ENCODE results near the gene EPHX1.

The EPHX1 gene

GRCh38 chr1:225842788-225843425 lies 33.0 kb downstream of the EPHX1 start:
- H3K4me1 ChIP-seq (ENCODE audit: low read length): peaks cover 21% of the 10 kb centered on the region
- no peaks in the 10 kb centered on the region for H3K27me3 ChIP-seq (ENCODE audit: low read depth, low read length)
- no peaks in the 10 kb centered on the region for H4K20me1 ChIP-seq (ENCODE audit: insufficient read depth, low read length)
- no peak overlapping the region for H3K9ac ChIP-seq (ENCODE audit: low read length)
- TF ChIP-seq EZH2phosphoT487 (IDR thresholded peaks at IDR 0.05; ENCODE audit: low read depth) (no peak), CTCF (IDR thresholded peaks at IDR 0.05; ENCODE audit: low read depth, low read length) (no peak)
- no peak overlapping the region for H3K27ac ChIP-seq (ENCODE audit: low read length)
- H3K36me3 ChIP-seq (replicated peaks; ENCODE audit: low read depth, low read length): peaks cover 12% of the 10 kb centered on the region
- no peak overlapping the region for H3K4me2 ChIP-seq (ENCODE audit: low read length)
- no peaks in the 10 kb centered on the region for H3K79me2 ChIP-seq (ENCODE audit: low read length)
- no peaks in the 10 kb centered on the region for H3K9me3 ChIP-seq (ENCODE audit: insufficient read depth, low read length)
- no peak overlapping the region for H3K4me3 ChIP-seq (ENCODE audit: low read length)
- no peak overlapping the region for H2AFZ ChIP-seq (ENCODE audit: low read depth, low read length)

GRCh38 chr1:225843426-225843795 lies 33.5 kb downstream of the EPHX1 start:
- H3K79me2 ChIP-seq (ENCODE audit: low read length): no peaks in the 10 kb centered on the region
- no peaks in the 10 kb centered on the region for H3K9me3 ChIP-seq (ENCODE audit: insufficient read depth, low read length)
- no peak overlapping the region for H3K4me2 ChIP-seq (ENCODE audit: low read length)
- no peak overlapping the region for H2AFZ ChIP-seq (ENCODE audit: low read depth, low read length)
- H3K4me3 ChIP-seq (ENCODE audit: low read length): no peak overlapping the region
- H3K4me1 ChIP-seq (ENCODE audit: low read length): peaks cover 26% of the 10 kb centered on the region
- no peak overlapping the region for H3K27ac ChIP-seq (ENCODE audit: low read length)
- no peak for TF ChIP-seq CTCF (IDR thresholded peaks at IDR 0.05; ENCODE audit: low read depth, low read length)
- TF ChIP-seq EZH2phosphoT487 (IDR thresholded peaks at IDR 0.05; ENCODE audit: low read depth): no peak
- no peaks in the 10 kb centered on the region for H3K27me3 ChIP-seq (ENCODE audit: low read depth, low read length)
- H4K20me1 ChIP-seq (ENCODE audit: insufficient read depth, low read length): no peaks in the 10 kb centered on the region
- no peak overlapping the region for H3K9ac ChIP-seq (ENCODE audit: low read length)
- H3K36me3 ChIP-seq (replicated peaks; ENCODE audit: low read depth, low read length): peaks cover 12% of the 10 kb centered on the region

- H3K4me2 ChIP-seq (ENCODE audit: low read length): no peak overlapping the region
- no peaks in the 10 kb centered on the region for H3K9me3 ChIP-seq (ENCODE audit: insufficient read depth, low read length)
- H3K27me3 ChIP-seq (ENCODE audit: low read depth, low read length): no peaks in the 10 kb centered on the region
- H3K36me3 ChIP-seq (replicated peaks; ENCODE audit: low read depth, low read length): peaks cover 14% of the 10 kb centered on the region
- H3K4me3 ChIP-seq (ENCODE audit: low read length): no peak overlapping the region
- H3K9ac ChIP-seq (ENCODE audit: low read length): no peak overlapping the region
- no peak for TF ChIP-seq CTCF (IDR thresholded peaks at IDR 0.05; ENCODE audit: low read depth, low read length)
- no peak for TF ChIP-seq EZH2phosphoT487 (IDR thresholded peaks at IDR 0.05; ENCODE audit: low read depth)
- H3K4me1 ChIP-seq (ENCODE audit: low read length): peaks cover 36% of the 10 kb centered on the region
- H4K20me1 ChIP-seq (ENCODE audit: insufficient read depth, low read length): no peaks in the 10 kb centered on the region
- no peak overlapping the region for H2AFZ ChIP-seq (ENCODE audit: low read depth, low read length)
- no peaks in the 10 kb centered on the region for H3K79me2 ChIP-seq (ENCODE audit: low read length)
- H3K27ac ChIP-seq (ENCODE audit: low read length): no peak overlapping the region
These were observed 34.5 kb downstream of the EPHX1 start for GRCh38 chr1:225844236-225845061.

- no peak for TF ChIP-seq EZH2phosphoT487 (IDR thresholded peaks at IDR 0.05; ENCODE audit: low read depth)
- TF ChIP-seq CTCF (IDR thresholded peaks at IDR 0.05; ENCODE audit: low read depth, low read length): no peak
- Histone ChIP-seq H2AFZ (ENCODE audit: low read depth, low read length) (no peak overlapping the region), H3K79me2 (ENCODE audit: low read length) (no peaks in the 10 kb centered on the region), H3K27me3 (ENCODE audit: low read depth, low read length) (no peaks in the 10 kb centered on the region), H3K9ac (ENCODE audit: low read length) (no peak overlapping the region), H4K20me1 (ENCODE audit: insufficient read depth, low read length) (no peaks in the 10 kb centered on the region), H3K4me1 (ENCODE audit: low read length) (peaks cover 43% of the 10 kb centered on the region), H3K36me3 (replicated peaks; ENCODE audit: low read depth, low read length) (peaks cover 21% of the 10 kb centered on the region), H3K9me3 (ENCODE audit: insufficient read depth, low read length) (no peaks in the 10 kb centered on the region), H3K27ac (ENCODE audit: low read length) (no peak overlapping the region), H3K4me2 (ENCODE audit: low read length) (no peak overlapping the region), H3K4me3 (ENCODE audit: low read length) (no peak overlapping the region)
These were observed 35.2 kb downstream of the EPHX1 start for GRCh38 chr1:225845097-225845496.

Data from OCI-LY3 (cell line).